HepG2 (cell line): ENCODE results near the gene OR8A1.

Source experiments
- HDAC1 ChIP-seq: sonication (generic); formaldehyde crosslinking; IDR thresholded peaks from 2 replicates; pipeline ENCODE4 v1.5.1; 2020; ENCODE audit warnings: mild to moderate bottlenecking, missing genetic modification reagents
- MIXL1 ChIP-seq: IDR thresholded peaks from 2 replicates; pipeline ENCODE4 v1.6.1; 2016
- MXI1 ChIP-seq: IDR thresholded peaks from 3 replicates; pipeline ENCODE4 v1.6.1; 2012; ENCODE audit warnings: low read depth, low read length, inconsistent platforms, borderline replicate concordance
- NFRKB ChIP-seq: fragments of 450-650 bp; IDR thresholded peaks from 2 replicates; pipeline ENCODE4 v1.6.1; 2017
- POLR2AphosphoS5 ChIP-seq: IDR thresholded peaks from 2 replicates; pipeline ENCODE4 v1.6.1; 2012; ENCODE audit warnings: low read depth, low read length
- SRY ChIP-seq: sonication (generic); formaldehyde crosslinking; IDR thresholded peaks from 2 replicates; pipeline ENCODE4 v1.8.0; 2022; ENCODE audit warnings: mild to moderate bottlenecking, missing genetic modification reagents
- ZNF354B ChIP-seq: sonication (generic); formaldehyde crosslinking; IDR thresholded peaks from 2 replicates; pipeline ENCODE4 v1.8.0; 2022; ENCODE audit warnings: mild to moderate bottlenecking, missing genetic modification reagents
- ZNF441 ChIP-seq: sonication (generic); formaldehyde crosslinking; IDR thresholded peaks from 2 replicates; pipeline ENCODE4 v1.7.0; 2021; ENCODE audit warnings: missing genetic modification reagents, borderline replicate concordance
- ZNF660 ChIP-seq: sonication (generic); formaldehyde crosslinking; IDR thresholded peaks from 2 replicates; pipeline ENCODE4 v1.5.1; 2020; ENCODE audit warnings: mild to moderate bottlenecking, low read depth, missing genetic modification reagents, borderline replicate concordance
- TF ChIP-seq, protein P1 (sequence below): sonication (generic); formaldehyde crosslinking; IDR thresholded peaks from 2 replicates; pipeline ENCODE4 v1.4.0; 2020; ENCODE audit warnings: mild to moderate bottlenecking, missing genetic modification reagents

DNA sequence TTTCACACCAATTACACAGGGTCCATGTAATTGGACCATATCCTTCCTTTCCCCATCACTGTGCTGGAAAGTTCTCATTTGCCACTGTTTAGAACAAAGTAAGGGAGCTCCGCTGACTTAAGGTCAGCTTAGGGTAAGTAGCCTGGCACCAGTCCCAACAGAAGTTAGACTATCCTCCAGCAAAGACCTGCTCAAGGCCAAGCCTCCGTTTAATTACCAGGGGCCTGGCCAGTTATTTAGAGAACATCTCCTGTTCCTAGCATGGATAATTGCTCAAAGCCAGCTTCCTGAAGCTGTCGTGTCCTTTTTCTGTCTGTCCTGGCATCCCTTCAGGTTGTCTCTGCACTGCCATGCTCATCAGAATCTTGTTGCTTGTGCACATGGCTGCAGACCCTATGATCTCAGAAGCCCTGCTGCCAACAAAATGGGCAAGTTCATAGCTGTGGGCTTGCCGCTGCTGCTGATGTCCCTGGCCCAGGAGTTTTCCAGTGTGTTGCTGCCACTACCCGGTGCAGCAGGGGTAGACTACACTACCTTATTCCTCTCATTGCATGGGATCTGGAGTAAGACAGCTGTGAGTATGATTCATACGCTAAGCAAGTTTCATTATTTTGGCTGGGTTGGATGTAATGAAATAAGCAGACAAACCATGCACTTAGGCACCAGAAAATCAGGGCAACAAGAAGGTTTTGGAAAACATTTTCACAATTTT lies 8.1 kb downstream of the OR8A1 start:
- TF ChIP-seq ZNF660 (CRISPR knock-in tag) (no peak), ZNF354B (CRISPR knock-in tag) (no peak), HDAC1 (CRISPR knock-in tag) (no peak), MXI1 (no peak), ZNF441 (CRISPR knock-in tag) (no peak), MIXL1 (CRISPR knock-in tag) (no peak), SRY (no peak), NFRKB (no peak), POLR2AphosphoS5 (no peak)
- TF ChIP-seq, protein P1, sequence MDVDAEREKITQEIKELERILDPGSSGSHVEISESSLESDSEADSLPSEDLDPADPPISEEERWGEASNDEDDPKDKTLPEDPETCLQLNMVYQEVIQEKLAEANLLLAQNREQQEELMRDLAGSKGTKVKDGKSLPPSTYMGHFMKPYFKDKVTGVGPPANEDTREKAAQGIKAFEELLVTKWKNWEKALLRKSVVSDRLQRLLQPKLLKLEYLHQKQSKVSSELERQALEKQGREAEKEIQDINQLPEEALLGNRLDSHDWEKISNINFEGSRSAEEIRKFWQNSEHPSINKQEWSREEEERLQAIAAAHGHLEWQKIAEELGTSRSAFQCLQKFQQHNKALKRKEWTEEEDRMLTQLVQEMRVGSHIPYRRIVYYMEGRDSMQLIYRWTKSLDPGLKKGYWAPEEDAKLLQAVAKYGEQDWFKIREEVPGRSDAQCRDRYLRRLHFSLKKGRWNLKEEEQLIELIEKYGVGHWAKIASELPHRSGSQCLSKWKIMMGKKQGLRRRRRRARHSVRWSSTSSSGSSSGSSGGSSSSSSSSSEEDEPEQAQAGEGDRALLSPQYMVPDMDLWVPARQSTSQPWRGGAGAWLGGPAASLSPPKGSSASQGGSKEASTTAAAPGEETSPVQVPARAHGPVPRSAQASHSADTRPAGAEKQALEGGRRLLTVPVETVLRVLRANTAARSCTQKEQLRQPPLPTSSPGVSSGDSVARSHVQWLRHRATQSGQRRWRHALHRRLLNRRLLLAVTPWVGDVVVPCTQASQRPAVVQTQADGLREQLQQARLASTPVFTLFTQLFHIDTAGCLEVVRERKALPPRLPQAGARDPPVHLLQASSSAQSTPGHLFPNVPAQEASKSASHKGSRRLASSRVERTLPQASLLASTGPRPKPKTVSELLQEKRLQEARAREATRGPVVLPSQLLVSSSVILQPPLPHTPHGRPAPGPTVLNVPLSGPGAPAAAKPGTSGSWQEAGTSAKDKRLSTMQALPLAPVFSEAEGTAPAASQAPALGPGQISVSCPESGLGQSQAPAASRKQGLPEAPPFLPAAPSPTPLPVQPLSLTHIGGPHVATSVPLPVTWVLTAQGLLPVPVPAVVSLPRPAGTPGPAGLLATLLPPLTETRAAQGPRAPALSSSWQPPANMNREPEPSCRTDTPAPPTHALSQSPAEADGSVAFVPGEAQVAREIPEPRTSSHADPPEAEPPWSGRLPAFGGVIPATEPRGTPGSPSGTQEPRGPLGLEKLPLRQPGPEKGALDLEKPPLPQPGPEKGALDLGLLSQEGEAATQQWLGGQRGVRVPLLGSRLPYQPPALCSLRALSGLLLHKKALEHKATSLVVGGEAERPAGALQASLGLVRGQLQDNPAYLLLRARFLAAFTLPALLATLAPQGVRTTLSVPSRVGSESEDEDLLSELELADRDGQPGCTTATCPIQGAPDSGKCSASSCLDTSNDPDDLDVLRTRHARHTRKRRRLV = no peak
